ENCODE results near the gene CREBZF.
"Not testable (repeated sequence)": the region's sequence is repeated elsewhere in the genome, so short reads cannot be mapped to it uniquely, and the experiment has no call there.

The CREBZF gene

GRCh38 chr11:85673393-85673792 lies 8.5 kb upstream of the CREBZF start:
- DNase-seq, result no peak
- in situ Hi-C loops (cut with HindIII; ENCODE audit: low pct_ligation_motif_present, low pct_unique_long_range_greater_than_20kb, low sequenced_read_pairs), result no loop called here

- no peak for DNase-seq
- in situ Hi-C loops (cut with HindIII; ENCODE audit: low pct_ligation_motif_present, low pct_unique_long_range_greater_than_20kb, low sequenced_read_pairs), result no loop called here
These were observed 7.4 kb upstream of the CREBZF start for GRCh38 chr11:85672105-85672902.

- DNase-seq; in situ Hi-C loops (cut with HindIII; ENCODE audit: low pct_ligation_motif_present, low pct_unique_long_range_greater_than_20kb, low sequenced_read_pairs): not testable (repeated sequence)
These were observed 6.2 kb upstream of the CREBZF start for GRCh38 chr11:85670949-85671663.

- in situ Hi-C loops (cut with HindIII; ENCODE audit: low pct_ligation_motif_present, low pct_unique_long_range_greater_than_20kb, low sequenced_read_pairs), result no loop called here
- no peak for DNase-seq
These were observed 3.2 kb upstream of the CREBZF start for GRCh38 chr11:85668157-85668556.

GRCh38 chr11:85666687-85667086 lies 1.8 kb upstream of the CREBZF start:
- in situ Hi-C loops (cut with HindIII; ENCODE audit: low pct_ligation_motif_present, low pct_unique_long_range_greater_than_20kb, low sequenced_read_pairs), result no loop called here

GRCh38 chr11:85665733-85666132 lies 804 bp upstream of the CREBZF start:
- in situ Hi-C loops (cut with HindIII; ENCODE audit: low pct_ligation_motif_present, low pct_unique_long_range_greater_than_20kb, low sequenced_read_pairs), result no loop called here
- DNase-seq, result no peak

More at GRCh38 chr11:85666687-85667086, 1.8 kb upstream of the CREBZF start:
- DNase-seq, result no peak

- DNase-seq, result peak; percentile 52
These were observed 945 bp downstream of the CREBZF start for GRCh38 chr11:85663753-85664614.

GRCh38 chr11:85663080-85663752 lies 1.7 kb downstream of the CREBZF start:
- DNase-seq, result no peak
- in situ Hi-C loops (cut with HindIII; ENCODE audit: low pct_ligation_motif_present, low pct_unique_long_range_greater_than_20kb, low sequenced_read_pairs), result no loop called here

More at GRCh38 chr11:85663753-85664614, 945 bp downstream of the CREBZF start:
- in situ Hi-C loops (cut with HindIII; ENCODE audit: low pct_ligation_motif_present, low pct_unique_long_range_greater_than_20kb, low sequenced_read_pairs), result no loop called here

- in situ Hi-C loops (cut with HindIII; ENCODE audit: low pct_ligation_motif_present, low pct_unique_long_range_greater_than_20kb, low sequenced_read_pairs), result no loop called here
- no peak for DNase-seq
These were observed 2.8 kb downstream of the CREBZF start for GRCh38 chr11:85661972-85662664.

GRCh38 chr11:85658180-85658579 lies 6.7 kb downstream of the CREBZF start:
- DNase-seq, result no peak
- in situ Hi-C loops (cut with HindIII; ENCODE audit: low pct_ligation_motif_present, low pct_unique_long_range_greater_than_20kb, low sequenced_read_pairs), result no loop called here

- in situ Hi-C loops (cut with HindIII; ENCODE audit: low pct_ligation_motif_present, low pct_unique_long_range_greater_than_20kb, low sequenced_read_pairs), result no loop called here
- DNase-seq, result no peak
These were observed 8.2 kb downstream of the CREBZF start for GRCh38 chr11:85656777-85657176.

GRCh38 chr11:85654343-85654742 lies 10.6 kb downstream of the CREBZF start:
- in situ Hi-C loops (cut with HindIII; ENCODE audit: low pct_ligation_motif_present, low pct_unique_long_range_greater_than_20kb, low sequenced_read_pairs); DNase-seq: not testable (repeated sequence)

- DNase-seq, result no peak
- in situ Hi-C loops (cut with HindIII; ENCODE audit: low pct_ligation_motif_present, low pct_unique_long_range_greater_than_20kb, low sequenced_read_pairs), result no loop called here
These were observed 12.0 kb downstream of the CREBZF start for GRCh38 chr11:85652786-85653447.

- in situ Hi-C loops (cut with HindIII; ENCODE audit: low pct_ligation_motif_present, low pct_unique_long_range_greater_than_20kb, low sequenced_read_pairs), result no loop called here
- no peak for DNase-seq
These were observed 13.8 kb downstream of the CREBZF start for GRCh38 chr11:85651118-85651517.

- DNase-seq, result peak; percentile 80
- in situ Hi-C loops (cut with HindIII; ENCODE audit: low pct_ligation_motif_present, low pct_unique_long_range_greater_than_20kb, low sequenced_read_pairs), result no loop called here
These were observed 17.2 kb downstream of the CREBZF start, which contains the start of gene TMEM126A for GRCh38 chr11:85647604-85648299. TMEM126A (plus strand) TSS chr11:85647967; CDS start chr11:85650256, 2,289 bp downstream.

- DNase-seq, result no peak
- in situ Hi-C loops (cut with HindIII; ENCODE audit: low pct_ligation_motif_present, low pct_unique_long_range_greater_than_20kb, low sequenced_read_pairs), result no loop called here
These were observed 17.9 kb downstream of the CREBZF start for GRCh38 chr11:85647078-85647477.

- no peak for DNase-seq
- in situ Hi-C loops (cut with HindIII; ENCODE audit: low pct_ligation_motif_present, low pct_unique_long_range_greater_than_20kb, low sequenced_read_pairs), result no loop called here
These were observed 21.7 kb downstream of the CREBZF start for GRCh38 chr11:85643191-85643614.

Measured in ACHN (cell line).